Right cardiac atrium (tissue), 5 donors: ENCODE measurements around the gene LRRC56. TPM values are rescaled to one million over a fixed set of nuclear protein-coding genes. Genes with fewer than 3 reads are reported as not detected.
A peak's percentile ranks its signal among the peaks of the same experiment; 100 is the strongest.

Experiments used
- ATAC-seq, 2 donors: fragments of 200-7000 bp; cut with Tn5 transposase; one replicate each; pipeline versions ENCODE4 v1.8.0 to v1.9.1; 2020; ENCODE audit warnings: moderate library complexity in 2 of 2, mild to moderate bottlenecking in 1 of 2
- DNase-seq, 3 donors: peaks; one replicate each; pipeline ENCODE4 v3.0.0-alpha.2; 2020
- H3K27ac ChIP-seq: one replicate; pipeline ENCODE4 v1.5.1; 2013; ENCODE audit warnings: mild to moderate bottlenecking, low read length, control low read depth, moderate library complexity
- H3K27me3 ChIP-seq: one replicate; pipeline ENCODE4 v1.6.1; 2013; ENCODE audit not compliant: control insufficient read depth, insufficient read depth
- H3K4me1 ChIP-seq: one replicate; pipeline ENCODE4 v1.6.1; 2013; ENCODE audit warnings: low read length; ENCODE audit not compliant: control insufficient read depth, insufficient read depth
- H3K4me3 ChIP-seq: one replicate; pipeline ENCODE4 v1.5.1; 2013; ENCODE audit warnings: low read length, control low read depth
- H3K9me3 ChIP-seq: one replicate; pipeline ENCODE4 v1.6.1; 2013; ENCODE audit warnings: low read length; ENCODE audit not compliant: control insufficient read depth
- WGBS: extraction: QIAGEN DNeasy Blood & Tissue Kit; methylation state at CpG from one replicate; pipeline ENCODE4 v1.1.7; 2013; 5-methylcytosine and 5-hydroxymethylcytosine counted together
- intact Hi-C, 4 donors: fragments of 100-400 bp; cut with DNase I; formaldehyde crosslinking; loops; one replicate each; pipeline versions ENCODE4 v1.11.0 to v1.14.0; 2022 to 2023
- polyA plus RNA-seq: library from polyadenylated mRNA; stranded (reverse); fragments of 200-250 nt; gene quantifications from one replicate; pipeline ENCODE4 v1.2.3, GENCODE V29; 2013
- total RNA-seq, 4 donors: library from RNA; stranded (reverse); fragmentation: NEBNext Ultra II Directional; extraction: Animal tissue kit (Norgen Biotek cat#: 25700); gene quantifications; one replicate each; pipeline ENCODE4 v1.2.1, GENCODE V29; 2021
- donor health status: healthy with polysubstance abuse.
- donor health status: DM: no; HTN: yes; CAD: no.
- donor health status: DM: no; HTN: no; CAD: no.
- donor health status: DM: no; HTN: yes; CAD: no; lungs with severe emphysema.
- donor health status: DM: yes; HTN: yes; CAD: no.

Gene LRRC56
- total and polyA plus RNA-seq, 5 donors, result 0.36 to 0.59 (median 0.46) TPM

DNA sequence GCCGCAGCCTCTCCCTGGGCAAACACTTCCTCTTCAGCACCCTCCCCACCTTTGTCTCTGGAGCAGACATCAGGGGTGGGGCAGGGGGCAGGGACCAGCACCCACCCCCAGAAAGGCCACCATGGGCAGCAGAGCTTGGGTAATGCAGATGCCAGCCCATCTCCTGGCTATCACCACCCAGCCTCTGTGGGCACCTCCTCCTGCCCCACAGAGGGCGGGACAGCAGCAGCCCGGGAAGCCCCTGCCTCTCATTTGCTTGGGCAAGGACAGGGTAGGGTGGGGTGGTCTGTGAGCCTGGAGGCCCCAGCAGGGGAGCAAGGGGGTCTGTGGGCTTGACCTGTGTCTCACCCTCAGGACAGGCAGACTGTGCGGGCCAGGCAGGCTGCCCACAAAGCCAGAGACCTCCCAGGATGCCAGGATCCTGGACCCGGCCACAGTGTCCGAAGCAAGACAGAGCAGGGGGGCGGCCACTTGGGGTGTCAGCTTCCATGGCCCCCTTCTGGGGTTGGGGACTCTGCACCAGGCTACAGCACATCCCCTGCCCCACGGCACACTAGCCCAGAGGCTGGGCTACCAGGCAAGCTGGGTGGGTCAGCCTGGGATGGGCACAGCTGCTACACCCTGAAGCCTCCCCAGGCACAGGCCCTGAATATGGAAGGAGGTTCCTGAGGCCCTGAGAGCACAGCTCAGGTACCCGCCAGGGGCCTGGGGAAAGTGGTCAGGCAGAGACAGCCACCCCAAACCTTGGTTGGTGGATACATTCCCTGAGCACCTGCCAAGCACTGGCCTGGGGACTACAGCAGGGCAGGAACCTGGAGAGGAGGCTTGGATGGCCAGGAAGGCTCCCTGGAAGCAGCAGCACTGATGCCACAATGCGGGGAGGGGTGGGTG is 34.8 kb upstream of the LRRC56 start:
- intact Hi-C loops, result loop anchor here in 1 of 4 donors (5.0 kb wide), 1 partner anchor 50 kb away; the partner anchor contains the start of gene PTDSS2
- Histone ChIP-seq H3K4me1 (peaks cover 4% of the 10 kb centered on the region), H3K4me3 (no peak overlapping the region), H3K27ac (peak overlapping the region; percentile 38), H3K27me3 (no peaks in the 10 kb centered on the region), H3K9me3 (no peaks in the 10 kb centered on the region)
- ATAC-seq (no peak), DNase-seq (peak in 2 of 3 donors; percentile 62 to 67)
- WGBS, result 71% methylated on average over 10 of the region's 10 CpGs

DNA sequence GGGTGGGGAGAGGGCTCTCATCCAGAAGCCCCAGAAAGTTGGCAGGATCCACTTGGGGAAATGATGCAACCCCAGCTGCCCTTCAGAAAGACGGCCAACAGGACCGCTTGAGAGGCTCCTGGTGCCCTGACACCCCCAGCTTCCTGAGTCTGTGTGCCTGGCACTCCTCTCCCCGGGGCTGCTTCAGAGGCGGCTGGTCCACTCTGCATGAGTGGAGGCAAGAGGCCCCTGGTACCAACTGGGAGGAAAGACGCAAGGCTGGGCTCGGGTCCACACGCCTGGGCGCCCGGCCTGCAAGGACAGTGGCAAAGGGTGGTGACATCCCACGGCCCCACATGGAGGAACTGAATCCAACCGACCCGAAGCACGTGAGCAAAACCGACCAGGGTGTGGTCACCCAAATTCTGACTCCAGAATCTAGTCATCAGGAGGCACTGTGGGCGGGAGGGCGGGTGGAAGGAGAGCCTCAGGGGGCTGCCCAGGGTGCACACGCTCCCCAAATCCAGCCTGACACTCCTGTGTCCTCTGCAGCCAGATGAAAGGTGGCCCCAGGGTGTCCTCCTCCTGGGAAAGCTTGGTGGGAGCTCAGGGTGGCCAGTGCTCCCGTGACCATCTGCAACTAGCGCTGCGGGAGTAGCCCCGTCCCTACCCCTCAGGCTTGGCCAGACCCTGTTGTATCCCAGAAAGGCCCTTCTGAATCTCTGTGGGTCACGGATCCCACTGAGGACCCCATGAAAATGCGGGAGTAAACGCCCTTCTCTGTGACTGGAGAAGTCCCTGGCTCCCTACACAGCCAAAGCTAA is 33.9 kb upstream of the LRRC56 start:
- WGBS, result 45% methylated on average over 24 of the region's 24 CpGs
- DNase-seq (peak; percentile 72 to 86 (median 85)), ATAC-seq (no peak)
- H3K9me3 ChIP-seq, result no peaks in the 10 kb centered on the region
- peak overlapping the region; percentile 87 for H3K27ac ChIP-seq
- no peaks in the 10 kb centered on the region for H3K27me3 ChIP-seq
- H3K4me1 ChIP-seq, result peaks cover 4% of the 10 kb centered on the region
- intact Hi-C loops, result loop anchor here in 1 of 4 donors (5.0 kb wide), 1 partner anchor 51 kb away; the partner anchor contains the start of gene PTDSS2
- peak overlapping the region; percentile 72 for H3K4me3 ChIP-seq

DNA sequence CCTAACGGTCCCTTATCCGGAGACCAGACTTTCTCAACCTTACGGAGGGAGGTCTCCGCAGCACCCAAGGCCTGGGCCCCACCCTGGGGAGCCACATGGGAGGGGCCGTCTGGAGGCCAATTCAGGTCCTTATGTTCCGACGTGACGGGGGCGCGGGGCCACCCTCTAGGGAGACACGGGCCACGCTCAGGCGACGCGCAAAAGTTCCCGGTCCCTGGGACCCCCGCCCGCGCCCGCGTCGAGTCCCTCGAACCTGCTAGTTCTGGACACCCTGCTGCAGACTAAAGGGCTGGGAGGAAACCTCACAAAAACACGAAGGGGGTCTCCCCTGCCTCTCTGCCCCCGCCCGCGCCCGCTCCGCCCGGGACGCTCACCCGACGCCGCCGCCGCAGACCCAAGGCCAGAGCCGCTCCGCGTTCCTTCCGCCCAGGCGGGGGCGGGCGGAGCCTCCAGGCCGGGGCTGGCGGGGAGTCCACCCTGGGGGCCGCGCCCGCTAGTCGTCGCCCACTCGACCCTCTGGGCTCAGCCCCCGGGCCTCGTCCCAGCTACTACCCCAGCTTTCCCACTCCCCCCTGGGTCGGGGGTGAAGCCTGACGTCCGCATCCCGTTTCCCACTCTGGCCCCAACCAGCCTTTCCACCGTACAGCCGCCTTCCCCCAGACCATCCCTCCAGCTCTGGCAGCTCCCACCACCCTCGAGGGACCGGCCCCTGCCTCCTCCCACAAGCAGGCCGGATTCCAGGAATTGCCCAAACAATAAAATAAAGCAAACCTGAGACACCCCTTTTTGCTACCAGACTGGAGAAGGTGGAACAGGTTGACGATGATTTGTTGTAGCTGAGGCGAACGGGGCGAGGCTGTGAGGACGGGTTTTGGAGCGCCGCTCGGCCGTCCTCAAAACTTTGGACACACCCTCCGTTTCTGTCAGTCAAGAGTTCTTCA is 33.0 kb upstream of the LRRC56 start:
- no peaks in the 10 kb centered on the region for H3K9me3 ChIP-seq
- WGBS, result 4% methylated on average over 72 of the region's 72 CpGs
- no peaks in the 10 kb centered on the region for H3K27me3 ChIP-seq
- DNase-seq (peak; percentile 61 to 83 (median 82)), ATAC-seq (peak in 1 of 2 donors; percentile 6)
- peak overlapping the region; percentile 72 for H3K4me3 ChIP-seq
- intact Hi-C loops, result loop anchor here in 1 of 4 donors (5.0 kb wide), 1 partner anchor 52 kb away; the partner anchor contains the start of gene PTDSS2
- peak overlapping the region; percentile 87 for H3K27ac ChIP-seq
- H3K4me1 ChIP-seq, result peaks cover 4% of the 10 kb centered on the region

DNA sequence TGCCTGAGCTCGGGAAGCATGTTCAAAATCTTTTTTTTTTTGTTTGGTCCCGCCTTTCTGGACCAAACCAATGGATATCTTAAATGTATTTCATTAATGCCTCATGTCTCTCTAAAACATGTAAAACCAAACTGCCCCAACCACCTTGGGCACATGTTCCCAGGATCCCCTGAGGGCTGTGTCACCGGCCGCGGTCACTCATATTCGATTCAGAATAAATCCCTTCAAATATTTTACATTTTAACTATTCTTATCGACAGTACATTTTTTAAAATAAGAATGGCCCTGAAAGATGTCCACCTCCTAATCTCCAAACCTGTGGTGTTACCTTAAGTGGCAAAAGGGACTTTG is 32.4 kb upstream of the LRRC56 start:
- intact Hi-C loops, result loop anchor here in 1 of 4 donors (5.0 kb wide), 1 partner anchor 53 kb away; the partner anchor contains the start of gene PTDSS2
- no peaks in the 10 kb centered on the region for H3K9me3 ChIP-seq
- H3K27me3 ChIP-seq, result no peaks in the 10 kb centered on the region
- peak overlapping the region; percentile 87 for H3K27ac ChIP-seq
- ATAC-seq, result no peak
- WGBS, result 55% methylated on average over 7 of the region's 7 CpGs
- DNase-seq, result no peak
- H3K4me3 ChIP-seq, result peak overlapping the region; percentile 72
- peaks cover 4% of the 10 kb centered on the region for H3K4me1 ChIP-seq

DNA sequence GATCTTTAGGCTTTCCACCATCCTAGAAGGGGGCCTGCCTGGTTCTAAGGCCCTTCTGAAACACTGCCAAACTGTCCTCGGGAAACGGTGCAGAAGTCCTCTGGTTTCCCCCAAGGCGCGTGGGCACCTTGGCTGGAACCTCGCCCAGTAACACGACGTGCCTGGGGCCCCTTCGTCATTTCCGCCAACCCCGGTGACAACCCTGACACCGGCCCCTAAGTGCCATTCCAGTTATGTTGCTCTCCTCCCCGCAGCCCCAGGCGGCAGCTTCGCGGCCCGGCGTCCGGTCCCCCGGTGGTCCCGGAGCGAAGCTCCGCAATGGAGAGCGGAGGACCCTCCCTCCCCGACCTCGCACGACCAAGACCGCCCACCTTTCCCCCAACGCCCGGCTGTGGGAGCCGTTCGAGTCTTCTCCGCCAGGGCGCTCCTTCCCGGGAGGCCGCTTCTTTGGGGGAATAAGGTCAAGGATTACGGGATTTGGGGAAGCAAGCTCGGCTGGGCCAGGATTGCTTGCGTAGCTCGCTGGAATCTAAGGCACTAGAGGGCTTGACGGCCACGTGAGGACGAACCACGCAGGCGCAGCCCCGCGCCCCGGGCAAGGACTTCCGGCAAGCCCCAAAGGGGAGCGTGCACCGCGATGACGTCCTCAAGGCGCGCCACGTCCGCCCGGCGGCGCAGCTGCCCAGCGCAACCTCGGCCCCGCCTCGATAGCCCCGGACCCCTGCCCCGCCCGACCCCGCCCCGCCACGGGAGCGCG is 30.9 kb upstream of the LRRC56 start:
- WGBS, result under 1% methylated on average over 71 of the region's 71 CpGs
- Histone ChIP-seq H3K9me3 (no peaks in the 10 kb centered on the region), H3K4me1 (peaks cover 4% of the 10 kb centered on the region), H3K27me3 (no peaks in the 10 kb centered on the region), H3K4me3 (peak overlapping the region; percentile 72), H3K27ac (peak overlapping the region; percentile 99)
- ATAC-seq (peak; percentile 87 to 90), DNase-seq (peak; percentile 99 to 100 (median 99))
- intact Hi-C loops, result loop anchor here in 1 of 4 donors (2.0 kb wide), 1 partner anchor 56 kb away; the partner anchor contains the start of gene PTDSS2

DNA sequence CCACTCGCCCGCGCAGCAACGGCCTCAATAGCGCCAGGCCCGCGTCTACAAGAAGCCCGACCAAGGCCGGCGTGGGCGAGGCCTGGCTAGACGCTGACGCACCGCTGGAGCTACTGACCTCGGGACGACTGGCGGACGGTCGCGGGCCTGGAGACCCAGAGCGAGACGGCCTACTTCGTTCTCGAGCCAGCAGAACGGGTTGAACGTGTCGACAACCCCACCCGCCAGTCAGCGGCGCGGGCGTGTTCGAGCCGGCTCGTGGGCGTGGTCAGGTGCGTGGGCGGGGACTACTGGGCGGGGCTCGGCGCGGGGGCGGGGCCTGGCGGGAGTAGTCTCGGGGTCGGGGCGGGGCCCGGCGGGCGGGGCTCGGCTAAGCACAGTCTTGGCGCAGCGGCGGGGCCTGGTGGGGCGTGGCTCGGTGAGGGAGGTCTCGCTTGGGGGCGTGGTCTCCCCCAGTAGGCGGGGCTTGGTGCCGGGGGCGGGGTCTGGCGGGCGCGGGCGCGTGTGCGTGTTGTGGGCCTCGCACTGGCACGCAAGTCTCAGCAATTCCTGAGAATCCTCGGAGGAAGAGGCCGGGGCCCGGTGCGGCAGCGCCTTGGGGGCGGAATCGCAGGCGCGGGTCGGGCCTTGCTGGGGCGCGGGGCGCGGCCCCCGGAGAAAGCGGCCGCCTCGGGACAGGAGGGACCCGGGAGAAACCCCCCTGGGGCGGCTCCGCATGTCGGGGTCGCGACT is 30.2 kb upstream of the LRRC56 start, which contains the start of gene RNH1:
RNH1 (minus strand) TSS at position 248 of the 732 bp plus-strand sequence. CDS start 5,080 bp downstream, outside the sequence.
- DNase-seq (peak; percentile 99 to 100 (median 100)), ATAC-seq (peak; percentile 89 to 90)
- H3K27me3 ChIP-seq, result no peaks in the 10 kb centered on the region
- under 1% methylated on average over 93 of the region's 93 CpGs for WGBS
- peaks cover 4% of the 10 kb centered on the region for H3K4me1 ChIP-seq
- H3K27ac ChIP-seq, result peak within 1 kb of the TSS; percentile 99
- intact Hi-C loops, result loop anchor here in 1 of 4 donors (2.0 kb wide), 1 partner anchor 56 kb away; the partner anchor contains the start of gene PTDSS2
- no peaks in the 10 kb centered on the region for H3K9me3 ChIP-seq
- H3K4me3 ChIP-seq, result peak within 1 kb of the TSS; percentile 72

DNA sequence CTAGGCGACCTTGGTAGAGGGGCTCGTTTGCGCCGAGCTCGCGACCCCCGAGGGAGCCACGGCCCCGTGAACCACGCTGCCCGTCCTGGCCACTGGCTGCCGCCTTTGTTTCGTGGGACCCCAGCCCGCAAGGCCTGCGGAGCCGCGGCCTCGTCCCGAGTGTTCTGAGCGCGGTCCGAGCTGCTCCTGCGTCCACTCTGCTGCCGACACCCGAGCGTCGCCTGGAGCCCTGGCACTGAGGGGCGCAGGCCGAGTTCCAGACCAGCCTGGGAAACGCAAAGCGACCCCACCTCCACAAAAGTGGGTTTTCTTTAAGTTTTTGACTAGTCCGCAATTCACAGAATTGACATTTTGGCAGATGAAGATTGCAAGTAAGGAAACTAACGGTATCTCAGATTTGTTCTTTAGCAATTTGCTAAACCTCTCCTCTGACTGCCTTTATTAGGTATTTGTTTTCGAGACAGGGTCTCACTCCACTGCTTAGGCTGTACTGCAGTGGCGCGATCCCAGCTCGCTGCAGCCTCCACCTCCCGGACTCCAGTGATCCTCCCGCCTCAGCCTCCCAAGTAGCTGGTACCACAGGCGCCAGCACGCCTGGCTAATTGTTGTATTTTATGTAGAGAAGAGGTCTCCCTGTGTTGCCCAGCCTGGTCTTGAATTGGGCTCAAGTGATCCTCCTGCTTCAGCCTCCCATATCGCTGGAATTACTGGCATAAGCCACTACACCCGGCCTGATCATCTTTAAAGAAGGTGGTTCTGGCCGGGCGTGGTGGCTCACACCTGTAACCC is 29.4 kb upstream of the LRRC56 start:
- whole genome bisulfite sequencing, result 42% methylated on average over 45 of the region's 45 CpGs
- no peaks in the 10 kb centered on the region for H3K9me3 ChIP-seq
- intact Hi-C loops, result loop anchor here in 1 of 4 donors (2.0 kb wide), 1 partner anchor 57 kb away; the partner anchor contains the start of gene PTDSS2
- ATAC-seq (peak in 1 of 2 donors; percentile 0), DNase-seq (peak in 1 of 3 donors; percentile 64)
- H3K27me3 ChIP-seq, result no peaks in the 10 kb centered on the region
- peaks cover 2% of the 10 kb centered on the region for H3K4me1 ChIP-seq
- no peak overlapping the region for H3K27ac ChIP-seq
- H3K4me3 ChIP-seq, result peak overlapping the region; percentile 59

DNA sequence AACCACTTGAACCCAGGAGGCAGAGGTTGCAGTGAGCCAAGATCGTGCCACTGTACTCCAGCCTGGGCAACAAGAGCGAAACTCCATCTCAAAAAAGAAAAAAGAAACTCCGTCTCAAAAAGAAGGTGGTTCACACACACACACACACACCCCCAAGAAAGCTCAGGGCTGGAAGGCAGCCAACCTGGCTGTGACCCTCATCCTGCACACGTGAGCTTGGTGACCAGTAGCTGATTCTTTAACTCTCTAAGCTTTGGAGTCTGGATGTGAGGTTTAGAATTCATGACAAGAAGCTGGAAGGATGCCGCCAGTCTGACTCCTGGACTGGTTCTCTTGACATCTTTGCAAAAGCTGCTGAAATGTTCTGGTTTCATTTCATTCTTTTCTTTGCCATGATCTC is 28.4 kb upstream of the LRRC56 start:
- ATAC-seq (no peak), DNase-seq (no peak)
- no peaks in the 10 kb centered on the region for H3K27me3 ChIP-seq
- H3K4me3 ChIP-seq, result no peak overlapping the region
- 76% methylated on average over 5 of the region's 5 CpGs for WGBS
- peaks cover 2% of the 10 kb centered on the region for H3K4me1 ChIP-seq
- no peak overlapping the region for H3K27ac ChIP-seq
- intact Hi-C loops, result no loop called here
- no peaks in the 10 kb centered on the region for H3K9me3 ChIP-seq
